Astrocyte (in vitro differentiated cells and primary cell): ENCODE data around the gene NFIA. TPM values are rescaled to one million over a fixed set of nuclear protein-coding genes. Genes with fewer than 3 reads are reported as not detected.

Experiments used
- DNase-seq: peaks from one replicate; pipeline ENCODE4 v3.0.0-alpha.2; 2010; ENCODE audit warnings: low read depth
- FAIRE-seq: peaks from 2 replicates; lab custom pipeline; 2011; peaks lifted over from hg19 to GRCh38; lab: Jason Lieb, UNC
- H2AFZ ChIP-seq: 2 replicates; pipeline ENCODE4 v1.6.0; 2012; ENCODE audit warnings: low read depth, low read length, inconsistent platforms
- H3K27ac ChIP-seq: 2 replicates; pipeline ENCODE4 v1.5.1; 2011; ENCODE audit warnings: low read depth, low read length, inconsistent platforms
- H3K27me3 ChIP-seq: 2 replicates; pipeline ENCODE4 v1.6.0; 2011; ENCODE audit warnings: low read length, inconsistent platforms; ENCODE audit not compliant: insufficient read depth
- H3K36me3 ChIP-seq: 2 replicates; pipeline ENCODE4 v1.5.1; 2011; ENCODE audit warnings: low read length, inconsistent platforms; ENCODE audit not compliant: insufficient read depth
- H3K4me1 ChIP-seq: 2 replicates; pipeline ENCODE4 v1.5.1; 2011; ENCODE audit warnings: low read length, inconsistent platforms; ENCODE audit not compliant: insufficient read depth
- H3K4me2 ChIP-seq: 2 replicates; pipeline ENCODE4 v1.6.0; 2012; ENCODE audit warnings: low read length, inconsistent platforms
- H3K4me3 ChIP-seq: 2 replicates; pipeline ENCODE4 v1.5.1; 2011; ENCODE audit warnings: low read depth, mild to moderate bottlenecking, low read length, inconsistent platforms; ENCODE audit not compliant: insufficient read depth
- H3K79me2 ChIP-seq: 2 replicates; pipeline ENCODE4 v1.6.0; 2012; ENCODE audit warnings: mild to moderate bottlenecking, low read length, inconsistent platforms; ENCODE audit not compliant: insufficient read depth
- H3K9ac ChIP-seq: 2 replicates; pipeline ENCODE4 v1.6.0; 2012; ENCODE audit warnings: mild to moderate bottlenecking, low read length, inconsistent platforms
- H3K9me3 ChIP-seq: 2 replicates; pipeline ENCODE4 v1.5.1; 2012; ENCODE audit warnings: low read depth, mild to moderate bottlenecking, low read length, inconsistent platforms; ENCODE audit not compliant: insufficient read depth
- H4K20me1 ChIP-seq: 2 replicates; pipeline ENCODE4 v1.6.0; 2012; ENCODE audit warnings: low read length, inconsistent platforms; ENCODE audit not compliant: insufficient read depth
- H3K27ac Mint-ChIP-seq: one replicate; pipeline ENCODE4 v1.8.0; 2021; ENCODE audit warnings: mild to moderate bottlenecking, mixed read lengths; ENCODE audit not compliant: unreplicated experiment
- H3K27me3 Mint-ChIP-seq: one replicate; pipeline ENCODE4 v1.8.0; 2021; ENCODE audit warnings: low read depth, mixed read lengths; ENCODE audit not compliant: unreplicated experiment
- H3K36me3 Mint-ChIP-seq: one replicate; pipeline ENCODE4 v1.8.0; 2021; ENCODE audit warnings: low read depth, mixed read lengths; ENCODE audit not compliant: unreplicated experiment
- H3K4me1 Mint-ChIP-seq: one replicate; pipeline ENCODE4 v1.8.0; 2021; ENCODE audit warnings: low read depth, mixed read lengths; ENCODE audit not compliant: unreplicated experiment
- H3K4me3 Mint-ChIP-seq: one replicate; pipeline ENCODE4 v1.8.0; 2021; ENCODE audit warnings: mild to moderate bottlenecking, moderate library complexity, mixed read lengths; ENCODE audit not compliant: unreplicated experiment
- H3K9me3 Mint-ChIP-seq: one replicate; pipeline ENCODE4 v1.8.0; 2021; ENCODE audit warnings: mild to moderate bottlenecking, mixed read lengths; ENCODE audit not compliant: unreplicated experiment
- EZH2 ChIP-seq: IDR thresholded peaks from 2 replicates; pipeline ENCODE4 v1.6.1; 2012; ENCODE audit warnings: mild to moderate bottlenecking, low read length, inconsistent platforms; ENCODE audit not compliant: insufficient read depth
- total RNA-seq: library from RNA; stranded (reverse); gene quantifications from 2 replicates; pipeline ENCODE4 v1.2.1, GENCODE V29; 2021
- TF ChIP-seq, protein P1 (sequence below): IDR thresholded peaks from 2 replicates; pipeline ENCODE4 v1.5.1; 2011; ENCODE audit warnings: low read depth, mild to moderate bottlenecking, inconsistent platforms, low read length, moderate library complexity; ENCODE audit not compliant: insufficient read depth

Gene NFIA
- total RNA-seq, 1 donor from 2014 or later = 4.6 TPM

DNA sequence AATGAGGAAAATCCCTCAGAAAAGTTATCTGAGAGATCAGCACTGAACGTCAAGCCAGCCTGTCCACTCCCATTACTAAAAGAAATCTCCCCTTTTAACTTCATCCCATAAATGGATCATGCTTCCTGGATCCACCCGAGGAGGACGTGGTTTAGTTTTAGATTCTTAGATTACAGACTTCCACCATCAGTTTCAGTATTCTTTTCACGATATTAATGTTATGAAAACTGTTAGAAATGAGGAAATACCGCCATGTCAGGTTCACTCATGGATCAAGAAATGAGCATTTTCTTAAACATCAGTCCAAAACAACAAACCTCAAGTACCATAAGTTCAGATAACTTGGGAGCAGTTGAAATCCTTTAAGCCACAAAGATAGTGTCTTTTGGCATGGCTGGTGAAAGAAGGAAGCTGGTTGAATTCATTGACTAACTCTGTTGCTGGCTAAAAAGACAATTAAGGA lies 49.8 kb downstream of the NFIA start:
- Mint-ChIP-seq H3K27me3 (peaks cover 11% of the 10 kb centered on the region), H3K9me3 (no peaks in the 10 kb centered on the region), H3K36me3 (no peaks in the 10 kb centered on the region), H3K4me3 (no peak overlapping the region), H3K4me1 (no peaks in the 10 kb centered on the region), H3K27ac (no peak overlapping the region)
- TF ChIP-seq, protein P1, sequence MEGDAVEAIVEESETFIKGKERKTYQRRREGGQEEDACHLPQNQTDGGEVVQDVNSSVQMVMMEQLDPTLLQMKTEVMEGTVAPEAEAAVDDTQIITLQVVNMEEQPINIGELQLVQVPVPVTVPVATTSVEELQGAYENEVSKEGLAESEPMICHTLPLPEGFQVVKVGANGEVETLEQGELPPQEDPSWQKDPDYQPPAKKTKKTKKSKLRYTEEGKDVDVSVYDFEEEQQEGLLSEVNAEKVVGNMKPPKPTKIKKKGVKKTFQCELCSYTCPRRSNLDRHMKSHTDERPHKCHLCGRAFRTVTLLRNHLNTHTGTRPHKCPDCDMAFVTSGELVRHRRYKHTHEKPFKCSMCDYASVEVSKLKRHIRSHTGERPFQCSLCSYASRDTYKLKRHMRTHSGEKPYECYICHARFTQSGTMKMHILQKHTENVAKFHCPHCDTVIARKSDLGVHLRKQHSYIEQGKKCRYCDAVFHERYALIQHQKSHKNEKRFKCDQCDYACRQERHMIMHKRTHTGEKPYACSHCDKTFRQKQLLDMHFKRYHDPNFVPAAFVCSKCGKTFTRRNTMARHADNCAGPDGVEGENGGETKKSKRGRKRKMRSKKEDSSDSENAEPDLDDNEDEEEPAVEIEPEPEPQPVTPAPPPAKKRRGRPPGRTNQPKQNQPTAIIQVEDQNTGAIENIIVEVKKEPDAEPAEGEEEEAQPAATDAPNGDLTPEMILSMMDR = no peak
- no peak for TF ChIP-seq EZH2
- H3K4me3 ChIP-seq = no peak overlapping the region
- DNase-seq = peak; percentile 55
- H3K9me3 ChIP-seq = no peaks in the 10 kb centered on the region
- H3K4me2 ChIP-seq = peak overlapping the region; percentile 69
- no peak overlapping the region for H3K9ac ChIP-seq
- H3K27ac ChIP-seq = no peak overlapping the region
- H3K27me3 ChIP-seq = no peaks in the 10 kb centered on the region
- FAIRE-seq = no peak
- no peak overlapping the region for H2AFZ ChIP-seq
- H3K79me2 ChIP-seq = no peaks in the 10 kb centered on the region
- H3K36me3 ChIP-seq = no peaks in the 10 kb centered on the region
- no peaks in the 10 kb centered on the region for H4K20me1 ChIP-seq
- H3K4me1 ChIP-seq = no peaks in the 10 kb centered on the region

DNA sequence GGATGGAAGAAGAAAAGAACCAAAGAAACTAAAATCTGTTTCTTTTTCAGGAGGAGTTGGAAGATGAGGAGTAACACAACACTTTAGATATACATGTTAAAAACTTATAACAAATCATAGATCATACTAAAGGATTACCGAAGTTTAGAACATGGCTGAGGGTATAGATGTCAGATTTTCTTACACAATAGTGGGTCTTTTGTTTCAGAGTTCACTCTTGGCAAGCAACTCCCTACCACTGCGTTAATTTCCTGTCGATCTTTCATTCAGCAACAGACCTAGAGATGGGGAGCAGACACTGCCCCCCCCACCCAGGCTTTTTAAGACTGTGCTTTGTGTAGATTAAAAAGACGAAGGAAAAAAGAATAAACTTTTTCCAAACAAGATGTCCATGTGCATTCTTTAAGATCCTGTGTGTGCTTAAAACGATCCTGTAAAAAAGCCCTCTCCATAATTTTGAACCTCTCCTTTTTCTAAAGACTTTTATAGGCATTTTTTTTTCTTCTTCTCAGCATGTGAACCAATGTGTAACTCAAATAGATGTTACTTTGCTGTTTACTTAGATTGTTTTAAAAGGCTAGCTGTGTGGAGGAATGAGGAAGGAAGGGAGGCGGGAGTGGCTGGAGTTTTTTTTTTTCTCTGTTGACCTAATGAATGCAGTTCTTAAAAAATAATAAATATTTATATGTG lies 50.4 kb downstream of the NFIA start:
- no peak overlapping the region for H3K9ac ChIP-seq
- FAIRE-seq (no peak), DNase-seq (no peak)
- Mint-ChIP-seq H3K27me3 (peaks cover 14% of the 10 kb centered on the region), H3K9me3 (no peaks in the 10 kb centered on the region), H3K36me3 (no peaks in the 10 kb centered on the region), H3K27ac (no peak overlapping the region), H3K4me3 (no peak overlapping the region), H3K4me1 (no peaks in the 10 kb centered on the region)
- no peak overlapping the region for H3K4me3 ChIP-seq
- no peak for TF ChIP-seq EZH2
- TF ChIP-seq, protein P1 = no peak
- no peaks in the 10 kb centered on the region for H3K4me1 ChIP-seq
- H3K27me3 ChIP-seq = no peaks in the 10 kb centered on the region
- no peaks in the 10 kb centered on the region for H3K79me2 ChIP-seq
- H3K27ac ChIP-seq = no peak overlapping the region
- no peaks in the 10 kb centered on the region for H3K9me3 ChIP-seq
- H2AFZ ChIP-seq = no peak overlapping the region
- H3K4me2 ChIP-seq = peak overlapping the region; percentile 69
- H3K36me3 ChIP-seq = no peaks in the 10 kb centered on the region
- no peaks in the 10 kb centered on the region for H4K20me1 ChIP-seq

DNA sequence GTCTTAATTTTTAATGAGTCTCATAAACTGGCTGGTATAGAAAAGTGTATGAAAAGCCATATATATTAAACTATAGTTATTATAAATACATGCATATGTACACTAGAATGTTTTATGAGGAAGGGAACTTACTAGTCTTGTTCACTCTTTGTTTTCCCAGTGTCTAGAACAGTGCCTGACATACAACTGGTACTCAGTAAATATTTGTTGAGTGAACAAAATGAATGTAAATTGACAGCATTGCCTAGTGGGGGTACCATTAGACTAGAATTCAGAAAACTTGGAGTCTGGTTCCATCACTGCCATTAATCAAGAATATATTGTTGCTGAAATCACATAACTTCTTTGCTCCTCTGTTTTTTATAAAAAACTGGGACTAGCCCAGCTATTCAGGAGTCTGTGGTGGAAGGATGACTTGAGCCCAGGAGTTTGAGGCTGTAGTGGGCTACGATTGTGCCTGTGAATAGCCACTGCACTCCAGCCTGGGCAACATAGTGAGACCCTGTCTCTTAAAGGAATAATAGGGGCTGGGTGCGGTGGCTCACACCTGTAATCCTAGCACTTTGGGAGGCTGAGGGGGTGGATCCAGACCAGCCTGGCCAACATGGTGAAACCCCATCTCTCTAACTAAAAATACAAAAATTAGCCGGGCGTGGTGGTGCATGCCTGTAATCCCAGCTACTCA lies 51.1 kb downstream of the NFIA start:
- Mint-ChIP-seq H3K36me3 (no peaks in the 10 kb centered on the region), H3K27me3 (peaks cover 14% of the 10 kb centered on the region), H3K4me1 (no peaks in the 10 kb centered on the region), H3K4me3 (no peak overlapping the region), H3K27ac (no peak overlapping the region), H3K9me3 (no peaks in the 10 kb centered on the region)
- H3K9ac ChIP-seq = no peak overlapping the region
- no peaks in the 10 kb centered on the region for H3K36me3 ChIP-seq
- no peak overlapping the region for H2AFZ ChIP-seq
- DNase-seq (no peak), FAIRE-seq (no peak)
- no peaks in the 10 kb centered on the region for H3K4me1 ChIP-seq
- no peaks in the 10 kb centered on the region for H4K20me1 ChIP-seq
- no peaks in the 10 kb centered on the region for H3K27me3 ChIP-seq
- no peaks in the 10 kb centered on the region for H3K79me2 ChIP-seq
- no peak for TF ChIP-seq EZH2
- TF ChIP-seq, protein P1 = no peak
- H3K4me3 ChIP-seq = no peak overlapping the region
- no peaks in the 10 kb centered on the region for H3K9me3 ChIP-seq
- no peak overlapping the region for H3K27ac ChIP-seq
- H3K4me2 ChIP-seq = no peak overlapping the region
